Tibial artery (tissue), 4 donors: ENCODE measurements around the gene PLPP7.

ENCODE experiments used
- DNase-seq, 2 donors: peaks; one replicate each; pipeline ENCODE4 v3.0.0-alpha.2; 2019
- H3K27ac ChIP-seq, 2 donors: fragments of 200-600 bp; sonication (generic) in 1 of 2; 1 replicate in 1 of 2; 2 replicates in 1 of 2; pipeline ENCODE4 v1.5.1; 2018 to 2019; ENCODE audit warnings: mild to moderate bottlenecking in 1 of 2
- H3K27me3 ChIP-seq, 2 donors: fragments of 200-600 bp; sonication (generic) in 1 of 2; one replicate each; pipeline versions ENCODE4 v1.5.1 to v1.6.0; 2016 to 2019
- H3K36me3 ChIP-seq, 3 donors: fragments of 200-600 bp; sonication (generic) in 2 of 3; one replicate each; pipeline ENCODE4 v1.5.1; 2016 to 2019; ENCODE audit warnings: mild to moderate bottlenecking in 2 of 3
- H3K4me1 ChIP-seq, 4 donors: fragments of 200-600 bp; sonication (generic) in 2 of 4; 1 replicate in 3 of 4; 2 replicates in 1 of 4; pipeline ENCODE4 v1.5.1; 2016 to 2019
- H3K4me3 ChIP-seq, 2 donors: fragments of 200-600 bp; sonication (generic) in 1 of 2; 1 replicate in 1 of 2; 2 replicates in 1 of 2; pipeline ENCODE4 v1.5.1; 2018 to 2019; ENCODE audit warnings: mild to moderate bottlenecking in 2 of 2
- H3K9me3 ChIP-seq, 3 donors: fragments of 200-600 bp; sonication (generic) in 1 of 3; one replicate each; pipeline ENCODE4 v1.5.1; 2016 to 2019
- CTCF ChIP-seq, 2 experiments: fragments of 200-600 bp in 1 of 2; fragments of 450-650 bp in 1 of 2; IDR thresholded peaks; one replicate each; pipeline ENCODE4 v1.5.1; 2017 to 2019; ENCODE audit warnings: antibody characterized with exemption in 2 of 2, mild to moderate bottlenecking in 1 of 2, moderate library complexity in 1 of 2
- intact Hi-C: fragments of 100-400 bp; cut with DNase I; formaldehyde crosslinking; loops from one replicate; pipeline ENCODE4 v1.15.0; 2023; ENCODE audit warnings: low total_unique reads

PLPP7 gene

DNA sequence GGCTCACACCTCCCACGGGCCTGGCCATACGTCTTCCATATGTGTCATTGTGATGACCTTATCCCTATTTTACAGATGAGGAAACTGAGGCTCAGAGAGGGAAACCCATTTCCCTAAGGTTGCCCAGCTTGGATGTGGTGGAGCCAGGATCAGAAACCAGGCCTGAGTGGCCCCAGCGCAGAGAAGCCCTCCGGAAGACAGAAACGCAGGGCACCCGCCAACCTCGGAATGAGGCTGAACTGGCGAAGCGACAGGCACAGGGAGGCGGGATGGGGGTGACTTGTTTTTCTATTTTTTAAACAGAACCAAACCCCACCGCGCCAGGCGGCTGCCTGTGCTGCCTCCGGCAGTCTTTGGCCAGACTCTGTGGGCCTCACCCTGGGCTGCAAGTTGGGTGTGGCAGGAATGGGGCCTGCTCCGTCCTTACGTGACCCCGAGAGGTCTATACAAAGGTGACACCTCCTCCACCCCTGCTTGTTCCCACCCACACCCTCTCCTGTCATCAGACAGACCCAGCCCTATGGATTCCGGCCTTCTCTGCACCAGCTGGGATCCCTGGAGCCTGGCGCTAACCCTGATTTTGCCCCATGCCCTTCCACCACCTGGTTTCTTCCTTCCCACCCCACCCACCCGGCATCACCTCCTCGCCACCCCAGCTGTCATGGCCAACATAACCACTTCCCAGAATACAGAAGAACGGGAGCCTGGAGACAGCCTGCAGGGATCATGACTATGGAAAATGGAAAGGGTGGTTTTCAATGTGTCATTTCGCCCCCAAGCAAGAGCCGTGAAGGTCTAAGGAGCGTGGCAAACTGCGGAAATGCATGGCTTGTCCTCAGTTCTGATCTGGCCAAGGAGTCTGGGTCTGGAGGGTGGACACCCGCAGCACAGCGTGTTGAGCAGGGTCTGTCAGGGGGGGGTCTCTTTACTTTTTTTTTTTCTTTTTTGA, 23.6 kb downstream of the PLPP7 start:
- H3K27me3 ChIP-seq, result peaks cover 0 to 14% of the 10 kb centered on the region in 2 donors
- H3K9me3 ChIP-seq, result no peaks in the 10 kb centered on the region
- no peak overlapping the region for H3K4me3 ChIP-seq
- no peak for TF ChIP-seq CTCF (IDR thresholded peaks at IDR 0.05)
- intact Hi-C loops, result no loop called here
- no peaks in the 10 kb centered on the region for H3K36me3 ChIP-seq
- DNase-seq, result no peak
- H3K27ac ChIP-seq, result no peak overlapping the region
- H3K4me1 ChIP-seq, result peaks cover 0 to 2% (median 0%) of the 10 kb centered on the region in 4 donors

- Histone ChIP-seq H3K27me3 (peaks cover 0 to 20% of the 10 kb centered on the region in 2 donors), H3K4me3 (no peak overlapping the region), H3K36me3 (no peaks in the 10 kb centered on the region), H3K27ac (no peak overlapping the region), H3K9me3 (no peaks in the 10 kb centered on the region), H3K4me1 (no peaks in the 10 kb centered on the region)
- intact Hi-C loops, result no loop called here
- no peak for DNase-seq
- no peak for TF ChIP-seq CTCF (IDR thresholded peaks at IDR 0.05)
These were observed 28.9 kb downstream of the PLPP7 start for GRCh38 chr9:131318231-131319085.

- intact Hi-C loops, result no loop called here
- no peak for DNase-seq
- TF ChIP-seq CTCF (IDR thresholded peaks at IDR 0.05), result no peak
- Histone ChIP-seq H3K27ac (no peak overlapping the region), H3K4me3 (no peak overlapping the region), H3K36me3 (no peaks in the 10 kb centered on the region), H3K27me3 (peaks cover 0 to 20% of the 10 kb centered on the region in 2 donors), H3K9me3 (no peaks in the 10 kb centered on the region), H3K4me1 (no peaks in the 10 kb centered on the region)
These were observed 30.0 kb downstream of the PLPP7 start for GRCh38 chr9:131319486-131319885.

GRCh38 chr9:131320031-131320685, 30.6 kb downstream of the PLPP7 start:
- Histone ChIP-seq H3K27ac (no peak overlapping the region), H3K27me3 (peaks cover 0 to 17% of the 10 kb centered on the region in 2 donors), H3K4me1 (no peaks in the 10 kb centered on the region), H3K36me3 (no peaks in the 10 kb centered on the region), H3K4me3 (no peak overlapping the region), H3K9me3 (no peaks in the 10 kb centered on the region)
- TF ChIP-seq CTCF (IDR thresholded peaks at IDR 0.05), result no peak
- intact Hi-C loops, result no loop called here
- no peak for DNase-seq

GRCh38 chr9:131323629-131324028, 34.1 kb downstream of the PLPP7 start:
- intact Hi-C loops, result no loop called here
- no peak overlapping the region for H3K27ac ChIP-seq
- H3K27me3 ChIP-seq, result peaks cover 0 to 1% of the 10 kb centered on the region in 2 donors
- TF ChIP-seq CTCF (IDR thresholded peaks at IDR 0.05), result no peak
- no peaks in the 10 kb centered on the region for H3K36me3 ChIP-seq
- DNase-seq, result no peak
- H3K4me1 ChIP-seq, result peaks cover 0 to 4% (median 0%) of the 10 kb centered on the region in 4 donors
- no peak overlapping the region for H3K4me3 ChIP-seq
- H3K9me3 ChIP-seq, result no peaks in the 10 kb centered on the region
